Left kidney (tissue), 2 donors: Measurements from ENCODE around the gene SEC16A. TPM values are rescaled to one million over a fixed set of nuclear protein-coding genes. Genes with fewer than 3 reads are reported as not detected.
A peak's percentile ranks its signal among the peaks of the same experiment; 100 is the strongest.

ENCODE experiments used
- DNase-seq: peaks from one replicate; pipeline ENCODE4 v3.0.0-alpha.2; 2013
- polyA plus RNA-seq: library from polyadenylated mRNA; unstranded; fragments of 120-200 nt; gene quantifications from one replicate; pipeline ENCODE4 v1.2.1, GENCODE V29; 2013; ENCODE audit not compliant: insufficient read length

SEC16A gene
- polyA plus RNA-seq, 1 donor: 68.5 TPM

GRCh38 chr9:136400038-136400834 lies 82.6 kb downstream of the SEC16A start, which contains the start of gene SNAPC4:
Gene SNAPC4 (minus strand): TSS chr9:136400170. CDS start chr9:136398428, 1,742 bp downstream.
- peak; percentile 87 for DNase-seq

- no peak for DNase-seq
Measured at GRCh38 chr9:136399176-136400037, 83.4 kb downstream of the SEC16A start.

GRCh38 chr9:136398286-136398685 lies 84.6 kb downstream of the SEC16A start:
- no peak for DNase-seq

GRCh38 chr9:136397643-136398042 lies 85.2 kb downstream of the SEC16A start:
- no peak for DNase-seq

- no peak for DNase-seq
Measured at GRCh38 chr9:136396219-136396515, 86.7 kb downstream of the SEC16A start.

- no peak for DNase-seq
Measured at GRCh38 chr9:136395345-136396218, 87.3 kb downstream of the SEC16A start.

- DNase-seq: no peak
Measured at GRCh38 chr9:136395020-136395340, 87.9 kb downstream of the SEC16A start.

GRCh38 chr9:136394312-136395019 lies 88.4 kb downstream of the SEC16A start:
- DNase-seq: no peak

- no peak for DNase-seq
Measured at GRCh38 chr9:136393531-136393930, 89.3 kb downstream of the SEC16A start.

- DNase-seq: no peak
Measured at GRCh38 chr9:136392538-136393449, 90.0 kb downstream of the SEC16A start.

GRCh38 chr9:136391737-136392537 lies 90.9 kb downstream of the SEC16A start:
- no peak for DNase-seq

Other genes with a start within 250 kb of the SEC16A start
- 18.6 TPM for gene QSOX2, start 237.2 kb downstream of the SEC16A start, polyA plus RNA-seq
- gene CCDC187, start 178.9 kb downstream of the SEC16A start, polyA plus RNA-seq: 2.2 TPM
- 27.4 TPM for gene GPSM1, start 155.5 kb downstream of the SEC16A start, polyA plus RNA-seq
- 4.3 TPM for gene DNLZ, start 119.3 kb downstream of the SEC16A start, polyA plus RNA-seq
- 1.8 TPM for gene CARD9, start 109.4 kb downstream of the SEC16A start, polyA plus RNA-seq
- gene SNAPC4, start 82.9 kb downstream of the SEC16A start, polyA plus RNA-seq: 13.6 TPM
- 59.1 TPM for gene ENTR1, start 72.4 kb downstream of the SEC16A start, polyA plus RNA-seq
- gene PMPCA, start 72.4 kb downstream of the SEC16A start, polyA plus RNA-seq: 69.4 TPM
- gene INPP5E, start 43.2 kb downstream of the SEC16A start, polyA plus RNA-seq: 12.6 TPM
- 26.4 TPM for gene NOTCH1, start 63.0 kb upstream of the SEC16A start, polyA plus RNA-seq
- 38.8 TPM for gene EGFL7, start 179.9 kb upstream of the SEC16A start, polyA plus RNA-seq
- gene AGPAT2, start 204.4 kb upstream of the SEC16A start, polyA plus RNA-seq: 34.4 TPM
- gene DIPK1B, start 229.5 kb upstream of the SEC16A start, polyA plus RNA-seq: 27.6 TPM